Hepatocyte (in vitro differentiated cells): ENCODE data around the gene SLC22A23.

Experiments
- EZH2 ChIP-seq: fragments of 200-600 bp; sonication (generic); IDR thresholded peaks from 2 replicates; pipeline ENCODE4 v1.6.1; 2016; ENCODE audit warnings: antibody characterized with exemption, mild to moderate bottlenecking, borderline replicate concordance
- EZH2phosphoT487 ChIP-seq: fragments of 200-600 bp; sonication (generic); IDR thresholded peaks from one replicate; pipeline ENCODE4 v1.6.1; 2018; ENCODE audit warnings: antibody characterized with exemption, mild to moderate bottlenecking, low read depth, moderate library complexity; ENCODE audit not compliant: unreplicated experiment, severe bottlenecking
- TF ChIP-seq, protein P1 (sequence below): fragments of 200-600 bp; sonication (generic); IDR thresholded peaks from 2 replicates; pipeline ENCODE4 v1.5.1; 2016; ENCODE audit warnings: antibody characterized with exemption, mild to moderate bottlenecking; ENCODE audit not compliant: poor library complexity

DNA sequence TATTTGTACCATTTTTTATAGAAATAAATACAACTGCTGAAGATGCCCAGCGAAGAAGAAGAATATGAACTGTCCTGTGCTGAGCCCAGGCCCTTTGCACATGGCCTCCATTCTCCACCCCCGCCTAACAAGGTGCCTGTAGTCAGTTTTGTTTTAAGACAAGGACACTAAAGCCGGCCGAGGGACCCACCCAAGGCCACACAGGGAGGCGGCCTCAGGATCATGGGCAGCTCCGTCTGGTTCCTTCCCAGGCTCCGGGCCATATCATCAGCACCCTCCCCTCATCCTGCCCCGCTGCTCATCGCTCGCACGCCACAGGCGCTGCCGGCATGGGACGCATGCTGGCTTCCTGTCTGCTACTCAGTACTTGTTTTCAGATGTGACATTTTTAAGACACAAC lies 176.8 kb downstream of the SLC22A23 start:
- TF ChIP-seq, protein P1, sequence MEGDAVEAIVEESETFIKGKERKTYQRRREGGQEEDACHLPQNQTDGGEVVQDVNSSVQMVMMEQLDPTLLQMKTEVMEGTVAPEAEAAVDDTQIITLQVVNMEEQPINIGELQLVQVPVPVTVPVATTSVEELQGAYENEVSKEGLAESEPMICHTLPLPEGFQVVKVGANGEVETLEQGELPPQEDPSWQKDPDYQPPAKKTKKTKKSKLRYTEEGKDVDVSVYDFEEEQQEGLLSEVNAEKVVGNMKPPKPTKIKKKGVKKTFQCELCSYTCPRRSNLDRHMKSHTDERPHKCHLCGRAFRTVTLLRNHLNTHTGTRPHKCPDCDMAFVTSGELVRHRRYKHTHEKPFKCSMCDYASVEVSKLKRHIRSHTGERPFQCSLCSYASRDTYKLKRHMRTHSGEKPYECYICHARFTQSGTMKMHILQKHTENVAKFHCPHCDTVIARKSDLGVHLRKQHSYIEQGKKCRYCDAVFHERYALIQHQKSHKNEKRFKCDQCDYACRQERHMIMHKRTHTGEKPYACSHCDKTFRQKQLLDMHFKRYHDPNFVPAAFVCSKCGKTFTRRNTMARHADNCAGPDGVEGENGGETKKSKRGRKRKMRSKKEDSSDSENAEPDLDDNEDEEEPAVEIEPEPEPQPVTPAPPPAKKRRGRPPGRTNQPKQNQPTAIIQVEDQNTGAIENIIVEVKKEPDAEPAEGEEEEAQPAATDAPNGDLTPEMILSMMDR, result no peak
- TF ChIP-seq EZH2 (no peak), EZH2phosphoT487 (no peak)
